HEK293 (cell line): ENCODE measurements around the gene KLRC4.
A peak's percentile ranks its signal among the peaks of the same experiment; 100 is the strongest.
"Not testable (repeated sequence)": the region's sequence is repeated elsewhere in the genome, so short reads cannot be mapped to it uniquely, and the experiment has no call there.

ENCODE experiments used
- CTCF ChIA-PET: fragments of 350-600 bp; formaldehyde crosslinking; extraction: SDS; loops from one replicate; lab custom pipeline; 2021; ENCODE audit warnings: antibody characterized with exemption; lab: Yijun Ruan, JAX
- POLR2A ChIA-PET: fragments of 300-600 bp; formaldehyde crosslinking; extraction: SDS; loops from one replicate; lab custom pipeline; 2020; ENCODE audit warnings: antibody characterized with exemption, inconsistent platforms; lab: Yijun Ruan, JAX
- H3K27ac ChIP-seq: fragments of 200-500 bp; sonication (Bioruptor generic); 2 replicates; pipeline ENCODE4 v1.5.1; 2014; ENCODE audit warnings: low read depth, low read length, control low read depth, inconsistent platforms; ENCODE audit errors: extremely low read depth
- H3K36me3 ChIP-seq, 2 experiments: fragments of 200-500 bp in 1 of 2; sonication (Bioruptor generic) in 1 of 2; 1 replicate in 1 of 2; 2 replicates in 1 of 2; pipeline ENCODE4 v1.5.1; 2014 to 2017; ENCODE audit warnings: inconsistent platforms in 2 of 2, low read length in 2 of 2; ENCODE audit not compliant: control insufficient read depth in 2 of 2, insufficient read depth in 1 of 2
- H3K4me1 ChIP-seq: fragments of 200-500 bp; sonication (Bioruptor generic); 2 replicates; pipeline ENCODE4 v1.5.1; 2014; ENCODE audit warnings: mild to moderate bottlenecking, low read length, inconsistent platforms; ENCODE audit not compliant: control insufficient read depth, insufficient read depth
- H3K4me3 ChIP-seq: 2 replicates; pipeline ENCODE4 v1.5.1; 2011; ENCODE audit warnings: low read depth, mild to moderate bottlenecking, control low read depth, low read length, moderate library complexity
- H3K9me3 ChIP-seq: fragments of 200-500 bp; sonication (Bioruptor generic); 2 replicates; pipeline ENCODE4 v1.5.1; 2014; ENCODE audit warnings: low read depth, low read length, inconsistent platforms; ENCODE audit not compliant: control insufficient read depth, insufficient read depth
- KLF10 ChIP-seq: fragments of 450-650 bp; IDR thresholded peaks from 2 replicates; pipeline ENCODE4 v1.5.1; 2018; ENCODE audit warnings: missing biosample characterization, mild to moderate bottlenecking, missing genetic modification characterization
- KLF8 ChIP-seq: fragments of 450-650 bp; formaldehyde crosslinking; IDR thresholded peaks from 2 replicates; pipeline ENCODE4 v1.5.1; 2016; ENCODE audit warnings: missing biosample characterization, missing genetic modification characterization
- MZF1 ChIP-seq: fragments of 450-650 bp; formaldehyde crosslinking; IDR thresholded peaks from 2 replicates; pipeline ENCODE4 v1.5.1; 2017; ENCODE audit warnings: missing biosample characterization, missing genetic modification characterization, borderline replicate concordance
- SP3 ChIP-seq: fragments of 450-650 bp; formaldehyde crosslinking; IDR thresholded peaks from 2 replicates; pipeline ENCODE4 v1.5.1; 2016; ENCODE audit warnings: missing biosample characterization, missing genetic modification characterization
- SP7 ChIP-seq: fragments of 450-650 bp; formaldehyde crosslinking; IDR thresholded peaks from 2 replicates; pipeline ENCODE4 v1.5.1; 2016; ENCODE audit warnings: missing biosample characterization, missing genetic modification characterization
- TCF7L2 ChIP-seq: IDR thresholded peaks from 2 replicates; pipeline ENCODE4 v1.6.1; 2011; ENCODE audit warnings: low read depth, mild to moderate bottlenecking, inconsistent platforms, low read length, moderate library complexity, borderline replicate concordance
- YY1 ChIP-seq: fragments of 450-650 bp; formaldehyde crosslinking; IDR thresholded peaks from 2 replicates; pipeline ENCODE4 v1.5.1; 2018; ENCODE audit warnings: missing biosample characterization, missing genetic modification characterization
- ZBTB20 ChIP-seq: fragments of 450-650 bp; formaldehyde crosslinking; IDR thresholded peaks from 2 replicates; pipeline ENCODE4 v1.5.1; 2016; ENCODE audit warnings: missing biosample characterization, missing genetic modification characterization
- ZBTB48 ChIP-seq: fragments of 450-650 bp; formaldehyde crosslinking; IDR thresholded peaks from 2 replicates; pipeline ENCODE4 v1.5.1; 2016; ENCODE audit warnings: missing biosample characterization, missing genetic modification characterization
- ZIC2 ChIP-seq: fragments of 450-650 bp; formaldehyde crosslinking; IDR thresholded peaks from 2 replicates; pipeline ENCODE4 v1.5.1; 2016; ENCODE audit warnings: missing biosample characterization, missing genetic modification characterization
- ZNF155 ChIP-seq: fragments of 450-650 bp; formaldehyde crosslinking; IDR thresholded peaks from 2 replicates; pipeline ENCODE4 v1.5.1; 2016; ENCODE audit warnings: missing biosample characterization, missing genetic modification characterization
- ZNF16 ChIP-seq: fragments of 450-650 bp; formaldehyde crosslinking; IDR thresholded peaks from 2 replicates; pipeline ENCODE4 v1.5.1; 2016; ENCODE audit warnings: low read depth, missing biosample characterization, missing genetic modification characterization
- ZNF169 ChIP-seq: fragments of 450-650 bp; formaldehyde crosslinking; IDR thresholded peaks from 2 replicates; pipeline ENCODE4 v1.5.1; 2016; ENCODE audit warnings: missing biosample characterization, missing genetic modification characterization
- ZNF223 ChIP-seq: fragments of 450-650 bp; formaldehyde crosslinking; IDR thresholded peaks from 2 replicates; pipeline ENCODE4 v1.5.1; 2016; ENCODE audit warnings: missing biosample characterization, missing genetic modification characterization
- ZNF266 ChIP-seq: fragments of 450-650 bp; formaldehyde crosslinking; IDR thresholded peaks from 2 replicates; pipeline ENCODE4 v1.5.1; 2016; ENCODE audit warnings: missing biosample characterization, missing genetic modification characterization, low read depth
- ZNF311 ChIP-seq: fragments of 450-650 bp; formaldehyde crosslinking; IDR thresholded peaks from 2 replicates; pipeline ENCODE4 v1.5.1; 2017; ENCODE audit warnings: missing biosample characterization, missing genetic modification characterization, borderline replicate concordance
- ZNF324 ChIP-seq: fragments of 450-650 bp; formaldehyde crosslinking; IDR thresholded peaks from 2 replicates; pipeline ENCODE4 v1.5.1; 2016; ENCODE audit warnings: missing biosample characterization, missing genetic modification characterization
- ZNF354C ChIP-seq: fragments of 450-650 bp; formaldehyde crosslinking; IDR thresholded peaks from 2 replicates; pipeline ENCODE4 v1.5.1; 2016; ENCODE audit warnings: missing biosample characterization, missing genetic modification characterization, low read depth, borderline replicate concordance
- ZNF362 ChIP-seq: fragments of 450-650 bp; formaldehyde crosslinking; IDR thresholded peaks from 2 replicates; pipeline ENCODE4 v1.5.1; 2016; ENCODE audit warnings: missing biosample characterization, missing genetic modification characterization
- ZNF366 ChIP-seq: fragments of 450-650 bp; formaldehyde crosslinking; conservative IDR thresholded peaks from 2 replicates; pipeline ENCODE4 v1.5.1; 2016; ENCODE audit warnings: missing biosample characterization, missing genetic modification characterization
- ZNF391 ChIP-seq: fragments of 450-650 bp; formaldehyde crosslinking; IDR thresholded peaks from 2 replicates; pipeline ENCODE4 v1.5.1; 2016; ENCODE audit warnings: low read depth, missing biosample characterization, missing genetic modification characterization, borderline replicate concordance
- ZNF510 ChIP-seq: fragments of 450-650 bp; formaldehyde crosslinking; IDR thresholded peaks from 2 replicates; pipeline ENCODE4 v1.5.1; 2018; ENCODE audit warnings: mild to moderate bottlenecking, missing genetic modification characterization, missing biosample characterization; ENCODE audit not compliant: insufficient replicate concordance
- ZNF621 ChIP-seq: fragments of 450-650 bp; formaldehyde crosslinking; IDR thresholded peaks from 2 replicates; pipeline ENCODE4 v1.5.1; 2017; ENCODE audit warnings: missing biosample characterization, missing genetic modification characterization
- ZNF624 ChIP-seq: fragments of 450-650 bp; formaldehyde crosslinking; IDR thresholded peaks from 2 replicates; pipeline ENCODE4 v1.5.1; 2017; ENCODE audit warnings: missing biosample characterization, missing genetic modification characterization
- ZNF792 ChIP-seq: fragments of 450-650 bp; formaldehyde crosslinking; IDR thresholded peaks from 2 replicates; pipeline ENCODE4 v1.5.1; 2016; ENCODE audit warnings: missing biosample characterization, missing genetic modification characterization
- TF ChIP-seq, protein P1 (sequence below): fragments of 450-650 bp; formaldehyde crosslinking; IDR thresholded peaks from 2 replicates; pipeline ENCODE4 v1.5.1; 2016; ENCODE audit warnings: missing biosample characterization, missing genetic modification characterization, borderline replicate concordance
- TF ChIP-seq, protein P2 (sequence below): fragments of 450-650 bp; formaldehyde crosslinking; IDR thresholded peaks from 2 replicates; pipeline ENCODE4 v1.5.1; 2016; ENCODE audit warnings: missing biosample characterization, missing genetic modification characterization

The KLRC4 gene

GRCh38 chr12:10392394-10392930, 17.1 kb downstream of the KLRC4 start (continued):
- TF ChIP-seq ZIC2 (tag by site-specific recombination) (peak; percentile 51), ZNF311 (tag by site-specific recombination) (no peak), YY1 (tag by site-specific recombination) (no peak; the same call in 1 of the 2 replicates), ZNF155 (tag by site-specific recombination) (no peak), ZNF624 (tag by site-specific recombination) (no peak), SP7 (peak; percentile 61), ZBTB20 (tag by site-specific recombination) (no peak), SP3 (tag by site-specific recombination) (no peak), KLF8 (tag by site-specific recombination) (peak; percentile 28; the same call in 1 of the 2 replicates), ZNF266 (tag by site-specific recombination) (no peak), ZNF354C (tag by site-specific recombination) (no peak)
- TF ChIP-seq, protein P1, sequence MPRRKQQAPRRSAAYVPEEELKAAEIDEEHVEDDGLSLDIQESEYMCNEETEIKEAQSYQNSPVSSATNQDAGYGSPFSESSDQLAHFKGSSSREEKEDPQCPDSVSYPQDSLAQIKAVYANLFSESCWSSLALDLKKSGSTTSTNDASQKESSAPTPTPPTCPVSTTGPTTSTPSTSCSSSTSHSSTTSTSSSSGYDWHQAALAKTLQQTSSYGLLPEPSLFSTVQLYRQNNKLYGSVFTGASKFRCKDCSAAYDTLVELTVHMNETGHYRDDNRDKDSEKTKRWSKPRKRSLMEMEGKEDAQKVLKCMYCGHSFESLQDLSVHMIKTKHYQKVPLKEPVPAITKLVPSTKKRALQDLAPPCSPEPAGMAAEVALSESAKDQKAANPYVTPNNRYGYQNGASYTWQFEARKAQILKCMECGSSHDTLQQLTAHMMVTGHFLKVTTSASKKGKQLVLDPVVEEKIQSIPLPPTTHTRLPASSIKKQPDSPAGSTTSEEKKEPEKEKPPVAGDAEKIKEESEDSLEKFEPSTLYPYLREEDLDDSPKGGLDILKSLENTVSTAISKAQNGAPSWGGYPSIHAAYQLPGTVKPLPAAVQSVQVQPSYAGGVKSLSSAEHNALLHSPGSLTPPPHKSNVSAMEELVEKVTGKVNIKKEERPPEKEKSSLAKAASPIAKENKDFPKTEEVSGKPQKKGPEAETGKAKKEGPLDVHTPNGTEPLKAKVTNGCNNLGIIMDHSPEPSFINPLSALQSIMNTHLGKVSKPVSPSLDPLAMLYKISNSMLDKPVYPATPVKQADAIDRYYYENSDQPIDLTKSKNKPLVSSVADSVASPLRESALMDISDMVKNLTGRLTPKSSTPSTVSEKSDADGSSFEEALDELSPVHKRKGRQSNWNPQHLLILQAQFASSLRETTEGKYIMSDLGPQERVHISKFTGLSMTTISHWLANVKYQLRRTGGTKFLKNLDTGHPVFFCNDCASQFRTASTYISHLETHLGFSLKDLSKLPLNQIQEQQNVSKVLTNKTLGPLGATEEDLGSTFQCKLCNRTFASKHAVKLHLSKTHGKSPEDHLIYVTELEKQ, result no peak

DNA sequence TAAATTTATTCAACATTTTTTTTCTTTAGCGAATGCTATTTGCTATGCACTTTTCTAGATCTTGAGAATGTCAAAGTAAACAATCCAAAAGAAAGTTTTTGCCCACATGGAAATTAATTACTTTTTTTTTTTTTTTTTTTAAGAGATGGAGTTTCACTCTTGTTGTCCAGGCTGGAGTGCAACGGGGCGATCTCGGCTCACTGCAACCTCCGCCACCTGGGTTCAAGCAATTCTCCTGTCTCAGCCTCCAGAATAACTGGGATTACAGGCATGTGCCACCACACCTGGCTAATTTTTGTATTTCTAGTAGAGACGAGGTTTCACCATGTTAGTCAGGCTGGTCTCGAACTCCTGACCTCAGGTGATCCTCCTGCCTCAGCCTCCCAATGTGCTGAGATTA, 18.6 kb downstream of the KLRC4 start:
- H3K36me3 ChIP-seq, H3K4me3 ChIP-seq, H3K9me3 ChIP-seq, H3K27ac ChIP-seq, POLR2A ChIA-PET: not testable (repeated sequence)
- TF ChIP-seq ZNF362 (tag by site-specific recombination), result 0 out of 2 replicates have a peak, but pooled peaks have one; percentile 48
- CTCF ChIA-PET, result interaction anchor here (1.3 kb wide), 1 partner anchor 25 kb away, joined by 6 read pairs; no protein-coding TSS in a partner anchor
- H3K4me1 ChIP-seq, result peaks cover 22% of the 10 kb centered on the region

GRCh38 chr12:10389904-10390303, 19.7 kb downstream of the KLRC4 start, which contains the start of gene KLRK1:
TSS of gene KLRK1 (minus strand) at chr12:10390041. CDS start at chr12:10388810, 1,231 bp downstream.
- H3K4me3 ChIP-seq, result no peak within 1 kb of the TSS
- no peak within 1 kb of the TSS for H3K27ac ChIP-seq
- ChIA-PET POLR2A (no interaction called here), CTCF (interaction anchor here (0.7 to 0.8 kb wide), 2 partner anchors 24 to 99 kb away, joined by 3 read pairs; no protein-coding TSS in a partner anchor)
- H3K9me3 ChIP-seq, result no peaks in the 10 kb centered on the region
- TF ChIP-seq YY1 (tag by site-specific recombination), result no peak
- no peak for TF ChIP-seq KLF10 (tag by site-specific recombination)
- TF ChIP-seq ZNF366 (tag by site-specific recombination), result no peak
- no peak for TF ChIP-seq ZNF223 (tag by site-specific recombination)
- TF ChIP-seq MZF1, result no peak
- no peak for TF ChIP-seq ZNF621 (tag by site-specific recombination)
- TF ChIP-seq ZNF324 (tag by site-specific recombination), result no peak
- no peak for TF ChIP-seq ZBTB48 (tag by site-specific recombination)
- TF ChIP-seq ZNF16, result no peak
- no peak for TF ChIP-seq ZNF510 (tag by site-specific recombination)
- TF ChIP-seq ZNF169 (tag by site-specific recombination), result no peak
- no peak for TF ChIP-seq ZNF792
- TF ChIP-seq, protein P2, sequence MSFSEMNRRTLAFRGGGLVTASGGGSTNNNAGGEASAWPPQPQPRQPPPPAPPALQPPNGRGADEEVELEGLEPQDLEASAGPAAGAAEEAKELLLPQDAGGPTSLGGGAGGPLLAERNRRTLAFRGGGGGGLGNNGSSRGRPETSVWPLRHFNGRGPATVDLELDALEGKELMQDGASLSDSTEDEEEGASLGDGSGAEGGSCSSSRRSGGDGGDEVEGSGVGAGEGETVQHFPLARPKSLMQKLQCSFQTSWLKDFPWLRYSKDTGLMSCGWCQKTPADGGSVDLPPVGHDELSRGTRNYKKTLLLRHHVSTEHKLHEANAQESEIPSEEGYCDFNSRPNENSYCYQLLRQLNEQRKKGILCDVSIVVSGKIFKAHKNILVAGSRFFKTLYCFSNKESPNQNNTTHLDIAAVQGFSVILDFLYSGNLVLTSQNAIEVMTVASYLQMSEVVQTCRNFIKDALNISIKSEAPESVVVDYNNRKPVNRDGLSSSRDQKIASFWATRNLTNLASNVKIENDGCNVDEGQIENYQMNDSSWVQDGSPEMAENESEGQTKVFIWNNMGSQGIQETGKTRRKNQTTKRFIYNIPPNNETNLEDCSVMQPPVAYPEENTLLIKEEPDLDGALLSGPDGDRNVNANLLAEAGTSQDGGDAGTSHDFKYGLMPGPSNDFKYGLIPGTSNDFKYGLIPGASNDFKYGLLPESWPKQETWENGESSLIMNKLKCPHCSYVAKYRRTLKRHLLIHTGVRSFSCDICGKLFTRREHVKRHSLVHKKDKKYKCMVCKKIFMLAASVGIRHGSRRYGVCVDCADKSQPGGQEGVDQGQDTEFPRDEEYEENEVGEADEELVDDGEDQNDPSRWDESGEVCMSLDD (tag by site-specific recombination), result no peak
- TF ChIP-seq TCF7L2, result no peak
- TF ChIP-seq ZNF391 (tag by site-specific recombination), result no peak
- peaks cover 22% of the 10 kb centered on the region for H3K4me1 ChIP-seq
- H3K36me3 ChIP-seq, result no peaks in the 10 kb centered on the region
